ENCODE results near the gene CHRD. TPM values are rescaled to one million over a fixed set of nuclear protein-coding genes. Genes with fewer than 3 reads are reported as not detected.

The CHRD gene
- total RNA-seq, 1 experiment from 2014 or later, result not detected

- Histone ChIP-seq H3K9me2 (replicated peaks; ENCODE audit: low read length) (no peaks in the 10 kb centered on the region), H3K4me2 (ENCODE audit: low read length) (peak overlapping the region; percentile 70), H2AFZ (ENCODE audit: low read length) (peak overlapping the region; percentile 58; the same call in 1 of the 2 replicates), H3K27me3 (ENCODE audit: low read length) (peaks cover 57% of the 10 kb centered on the region), H3K4me1 (ENCODE audit: insufficient read depth, low read length) (no peaks in the 10 kb centered on the region), H3K9ac (ENCODE audit: low read length) (no peak overlapping the region), H3F3A (ENCODE audit: low read length, unreplicated experiment) (no peaks in the 10 kb centered on the region), H4K20me1 (ENCODE audit: low read length) (no peaks in the 10 kb centered on the region), H3K36me3 (ENCODE audit: low read depth, low read length) (no peaks in the 10 kb centered on the region), H3K9me3 (ENCODE audit: low read length) (no peaks in the 10 kb centered on the region), H3K27ac (ENCODE audit: low read length) (no peak overlapping the region), H3K4me3 (ENCODE audit: low read length) (peak overlapping the region; percentile 31; the same call in 1 of the 2 replicates), H3K79me2 (ENCODE audit: low read length) (no peaks in the 10 kb centered on the region)
- ATAC-seq, result peak; percentile 16; the same call in 1 of the 2 replicates
- BruUV-seq (replicated peaks), result no TSS peak
- POLR2A ChIA-PET (ENCODE audit: unreplicated experiment), result interaction anchor here (0.5 kb wide), 1 partner anchor 170 kb away, joined by 3 read pairs; no protein-coding TSS in a partner anchor
- DNase-seq, result no peak
- TF ChIP-seq EZH2phosphoT487 (IDR thresholded peaks at IDR 0.05; ENCODE audit: borderline replicate concordance, low read length) (peak; percentile 88), EZH2 (IDR thresholded peaks at IDR 0.05; ENCODE audit: low read length, unreplicated experiment) (peak; percentile 100)
- TF ChIP-seq, protein P1, sequence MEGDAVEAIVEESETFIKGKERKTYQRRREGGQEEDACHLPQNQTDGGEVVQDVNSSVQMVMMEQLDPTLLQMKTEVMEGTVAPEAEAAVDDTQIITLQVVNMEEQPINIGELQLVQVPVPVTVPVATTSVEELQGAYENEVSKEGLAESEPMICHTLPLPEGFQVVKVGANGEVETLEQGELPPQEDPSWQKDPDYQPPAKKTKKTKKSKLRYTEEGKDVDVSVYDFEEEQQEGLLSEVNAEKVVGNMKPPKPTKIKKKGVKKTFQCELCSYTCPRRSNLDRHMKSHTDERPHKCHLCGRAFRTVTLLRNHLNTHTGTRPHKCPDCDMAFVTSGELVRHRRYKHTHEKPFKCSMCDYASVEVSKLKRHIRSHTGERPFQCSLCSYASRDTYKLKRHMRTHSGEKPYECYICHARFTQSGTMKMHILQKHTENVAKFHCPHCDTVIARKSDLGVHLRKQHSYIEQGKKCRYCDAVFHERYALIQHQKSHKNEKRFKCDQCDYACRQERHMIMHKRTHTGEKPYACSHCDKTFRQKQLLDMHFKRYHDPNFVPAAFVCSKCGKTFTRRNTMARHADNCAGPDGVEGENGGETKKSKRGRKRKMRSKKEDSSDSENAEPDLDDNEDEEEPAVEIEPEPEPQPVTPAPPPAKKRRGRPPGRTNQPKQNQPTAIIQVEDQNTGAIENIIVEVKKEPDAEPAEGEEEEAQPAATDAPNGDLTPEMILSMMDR (conservative IDR thresholded peaks at IDR 0.05; ENCODE audit: low read depth, low read length), result no peak
- CTCF ChIA-PET, result no interaction called here
- intact Hi-C loops (cut with micrococcal nuclease), result no loop called here
These were observed 890 bp downstream of the CHRD start for GRCh38 chr3:184380627-184381260.

GRCh38 chr3:184381261-184382224 is 1.7 kb downstream of the CHRD start:
- Histone ChIP-seq H3K4me2 (ENCODE audit: low read length) (no peak overlapping the region), H3K79me2 (ENCODE audit: low read length) (no peaks in the 10 kb centered on the region), H3K4me3 (ENCODE audit: low read length) (no peak overlapping the region), H3K27ac (ENCODE audit: low read length) (no peak overlapping the region), H3K9me2 (replicated peaks; ENCODE audit: low read length) (no peaks in the 10 kb centered on the region), H3K9me3 (ENCODE audit: low read length) (no peaks in the 10 kb centered on the region), H3F3A (ENCODE audit: low read length, unreplicated experiment) (no peaks in the 10 kb centered on the region), H4K20me1 (ENCODE audit: low read length) (no peaks in the 10 kb centered on the region), H3K9ac (ENCODE audit: low read length) (no peak overlapping the region), H3K4me1 (ENCODE audit: insufficient read depth, low read length) (no peaks in the 10 kb centered on the region), H3K27me3 (ENCODE audit: low read length) (peaks cover 49% of the 10 kb centered on the region), H3K36me3 (ENCODE audit: low read depth, low read length) (no peaks in the 10 kb centered on the region), H2AFZ (ENCODE audit: low read length) (no peak overlapping the region)
- intact Hi-C loops (cut with micrococcal nuclease), result no loop called here
- no peak for ATAC-seq
- TF ChIP-seq EZH2 (IDR thresholded peaks at IDR 0.05; ENCODE audit: low read length, unreplicated experiment) (no peak), EZH2phosphoT487 (IDR thresholded peaks at IDR 0.05; ENCODE audit: borderline replicate concordance, low read length) (no peak)
- TF ChIP-seq, protein P1 (conservative IDR thresholded peaks at IDR 0.05; ENCODE audit: low read depth, low read length), result no peak
- BruUV-seq (replicated peaks), result no TSS peak
- CTCF ChIA-PET, result no interaction called here
- POLR2A ChIA-PET (ENCODE audit: unreplicated experiment), result no interaction called here
- DNase-seq, result no peak
